Measurements from ENCODE around the gene FAM135A. TPM values are rescaled to one million over a fixed set of nuclear protein-coding genes. Genes with fewer than 3 reads are reported as not detected.

Gene FAM135A
- total RNA-seq, 2 donors from 2014 or later: 28.0 to 40.3 TPM

DNA sequence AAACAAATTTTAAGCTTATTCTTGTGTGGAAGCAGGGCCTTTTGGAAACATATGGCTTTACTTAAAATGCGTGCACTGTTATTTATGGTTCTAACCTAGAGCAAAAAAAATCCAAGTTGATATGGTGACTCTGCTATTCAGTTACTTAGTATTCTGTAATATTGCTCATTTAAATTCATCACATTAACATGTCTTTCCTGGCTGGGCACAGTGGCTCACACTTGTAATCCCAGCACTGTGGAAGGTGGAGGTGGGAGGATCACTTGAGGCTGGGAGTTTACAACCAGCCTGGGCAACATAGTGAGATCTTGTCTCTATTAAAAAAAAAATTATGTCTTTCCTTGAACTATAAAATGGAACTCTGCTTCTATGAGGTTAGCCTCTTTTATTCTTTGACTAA is 95.6 kb downstream of the FAM135A start:
- Histone ChIP-seq H3K4me3 (no peak overlapping the region), H3K4me1 (ENCODE audit: control insufficient read depth in 1 of 2, low read depth in 2 of 2) (no peaks in the 10 kb centered on the region), H3K9me3 (peaks cover under 1% of the 10 kb centered on the region), H3K36me3 (peaks cover 8% of the 10 kb centered on the region), H3K27me3 (replicated peaks; ENCODE audit: insufficient read depth) (no peaks in the 10 kb centered on the region), H3K27ac (no peak overlapping the region)
- no peak for ATAC-seq (ENCODE audit: insufficient number of reproducible peaks, low FRiP score, low read depth)
- TF ChIP-seq CTCF (IDR thresholded peaks at IDR 0.05): no peak
- no peak for DNase-seq (ENCODE audit: low spot score)

DNA sequence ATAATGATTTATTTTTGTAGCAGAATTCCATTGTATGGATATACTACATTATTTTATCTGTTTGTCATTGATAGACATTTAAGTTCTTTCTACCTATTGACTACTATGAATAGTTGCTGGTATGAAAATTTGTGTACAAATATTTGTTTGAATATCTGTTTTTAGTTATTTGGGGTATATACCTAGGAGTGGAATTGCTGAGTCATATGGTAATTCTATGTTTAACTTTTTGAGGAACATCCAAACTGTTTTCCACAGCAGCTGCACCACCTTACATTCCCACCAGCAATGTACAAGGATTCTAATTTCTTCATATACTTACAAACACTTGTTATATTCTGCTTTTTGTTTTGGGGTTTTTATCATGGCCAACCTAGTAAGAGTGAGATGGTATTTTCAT is 97.3 kb downstream of the FAM135A start:
- ATAC-seq (ENCODE audit: insufficient number of reproducible peaks, low FRiP score, low read depth): no peak
- TF ChIP-seq CTCF (IDR thresholded peaks at IDR 0.05): no peak
- H3K4me1 ChIP-seq (ENCODE audit: control insufficient read depth in 1 of 2, low read depth in 2 of 2): no peaks in the 10 kb centered on the region
- no peaks in the 10 kb centered on the region for H3K27me3 ChIP-seq (replicated peaks; ENCODE audit: insufficient read depth)
- H3K4me3 ChIP-seq: no peak overlapping the region
- no peaks in the 10 kb centered on the region for H3K36me3 ChIP-seq
- DNase-seq (ENCODE audit: low spot score): no peak
- H3K9me3 ChIP-seq: no peaks in the 10 kb centered on the region
- no peak overlapping the region for H3K27ac ChIP-seq

GRCh38 chr6:70518723-70519122 is 105.4 kb downstream of the FAM135A start:
- no peaks in the 10 kb centered on the region for H3K9me3 ChIP-seq
- ATAC-seq (ENCODE audit: insufficient number of reproducible peaks, low FRiP score, low read depth) (no peak), DNase-seq (ENCODE audit: low spot score) (no peak)
- no peak overlapping the region for H3K27ac ChIP-seq
- H3K4me3 ChIP-seq: no peak overlapping the region
- H3K36me3 ChIP-seq: no peaks in the 10 kb centered on the region
- H3K27me3 ChIP-seq (replicated peaks; ENCODE audit: insufficient read depth): no peaks in the 10 kb centered on the region
- H3K4me1 ChIP-seq (ENCODE audit: control insufficient read depth in 1 of 2, low read depth in 2 of 2): no peaks in the 10 kb centered on the region
- TF ChIP-seq CTCF (IDR thresholded peaks at IDR 0.05): no peak

GRCh38 chr6:70520575-70520974 is 107.3 kb downstream of the FAM135A start:
- H3K4me3 ChIP-seq: no peak overlapping the region
- no peaks in the 10 kb centered on the region for H3K9me3 ChIP-seq
- H3K36me3 ChIP-seq: no peaks in the 10 kb centered on the region
- no peaks in the 10 kb centered on the region for H3K27me3 ChIP-seq (replicated peaks; ENCODE audit: insufficient read depth)
- DNase-seq (ENCODE audit: low spot score): no peak
- ATAC-seq (ENCODE audit: insufficient number of reproducible peaks, low FRiP score, low read depth): no peak
- H3K27ac ChIP-seq: no peak overlapping the region
- H3K4me1 ChIP-seq (ENCODE audit: control insufficient read depth in 1 of 2, low read depth in 2 of 2): no peaks in the 10 kb centered on the region
- TF ChIP-seq CTCF (IDR thresholded peaks at IDR 0.05): no peak

DNA sequence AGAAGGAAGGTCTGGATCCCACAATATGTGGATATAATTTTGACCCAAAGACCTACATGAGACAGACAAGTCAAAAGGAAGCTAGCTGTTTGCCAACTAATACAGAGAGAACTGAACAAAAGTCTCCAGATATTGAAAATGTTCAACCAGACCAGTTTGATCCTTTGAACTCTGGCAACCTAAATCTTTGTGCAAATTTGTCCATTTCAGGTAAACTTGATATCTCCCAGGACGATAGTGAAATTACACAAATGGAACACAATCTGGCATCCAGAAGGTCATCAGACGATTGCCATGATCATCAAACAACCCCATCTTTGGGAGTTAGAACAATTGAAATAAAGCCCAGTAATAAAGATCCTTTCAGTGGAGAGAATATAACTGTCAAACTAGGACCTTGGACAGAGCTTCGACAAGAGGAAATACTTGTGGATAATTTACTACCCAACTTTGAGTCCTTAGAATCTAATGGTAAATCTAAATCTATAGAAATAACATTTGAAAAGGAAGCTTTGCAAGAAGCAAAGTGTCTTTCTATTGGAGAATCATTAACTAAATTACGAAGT is 111.5 kb downstream of the FAM135A start:
- H3K4me3 ChIP-seq: no peak overlapping the region
- H3K27ac ChIP-seq: no peak overlapping the region
- no peak for DNase-seq (ENCODE audit: low spot score)
- no peaks in the 10 kb centered on the region for H3K27me3 ChIP-seq (replicated peaks; ENCODE audit: insufficient read depth)
- no peaks in the 10 kb centered on the region for H3K9me3 ChIP-seq
- no peak for ATAC-seq (ENCODE audit: insufficient number of reproducible peaks, low FRiP score, low read depth)
- TF ChIP-seq CTCF (IDR thresholded peaks at IDR 0.05): no peak
- H3K36me3 ChIP-seq: no peaks in the 10 kb centered on the region
- H3K4me1 ChIP-seq (ENCODE audit: control insufficient read depth in 1 of 2, low read depth in 2 of 2): no peaks in the 10 kb centered on the region
